H1 (cell line): Measurements from ENCODE around the gene ARMS2. TPM values are rescaled to one million over a fixed set of nuclear protein-coding genes. Genes with fewer than 3 reads are reported as not detected.

Source experiments
- CTCF ChIA-PET: fragments of 300-600 bp; sonication (Branson Sonifier 250); formaldehyde crosslinking; loops from one replicate; lab custom pipeline; 2021; ENCODE audit not compliant: partially characterized antibody; lab: Charles Lee
- POLR2A ChIA-PET: fragments of 300-600 bp; sonication (Branson Sonifier 250); formaldehyde crosslinking; loops from one replicate; lab custom pipeline; 2021; ENCODE audit warnings: inconsistent platforms; ENCODE audit not compliant: partially characterized antibody; lab: Charles Lee
- DNase-seq, 2 experiments: peaks; one replicate each; pipeline versions ENCODE4 v3.0.0 to v3.0.0-alpha.2; 2010 to 2022; ENCODE audit warnings: low spot score in 2 of 2, low read depth in 1 of 2, mixed read lengths in 1 of 2
- FAIRE-seq: peaks from 2 replicates; lab custom pipeline; 2011; peaks lifted over from hg19 to GRCh38; lab: Jason Lieb, UNC
- H2AFZ ChIP-seq: 2 replicates; pipeline ENCODE4 v1.8.1; 2012; ENCODE audit warnings: low read length, inconsistent platforms
- H2AK5ac ChIP-seq: 2 replicates; pipeline ENCODE4 v1.6.1; 2013; ENCODE audit warnings: low read depth, low read length
- H2BK120ac ChIP-seq: replicated peaks from 2 replicates; pipeline ENCODE3; 2013; ENCODE audit warnings: low read depth, low read length, inconsistent platforms
- H2BK12ac ChIP-seq: 2 replicates; pipeline ENCODE4 v1.6.1; 2013; ENCODE audit warnings: low read depth, low read length
- H2BK15ac ChIP-seq: 2 replicates; pipeline ENCODE4 v1.6.1; 2013; ENCODE audit warnings: low read length
- H2BK20ac ChIP-seq: 2 replicates; pipeline ENCODE4 v1.6.1; 2013; ENCODE audit warnings: low read length
- H2BK5ac ChIP-seq: 2 replicates; pipeline ENCODE4 v1.6.1; 2013; ENCODE audit warnings: low read depth, low read length
- H3K14ac ChIP-seq: 2 replicates; pipeline ENCODE4 v1.6.1; 2013; ENCODE audit warnings: inconsistent platforms; ENCODE audit not compliant: insufficient read length
- H3K18ac ChIP-seq: 2 replicates; pipeline ENCODE4 v1.6.1; 2013; ENCODE audit warnings: low read length; ENCODE audit errors: extremely low read depth
- H3K23ac ChIP-seq: 2 replicates; pipeline ENCODE4 v1.6.1; 2013; ENCODE audit warnings: inconsistent platforms; ENCODE audit not compliant: insufficient read length
- H3K23me2 ChIP-seq: 2 replicates; pipeline ENCODE4 v1.6.1; 2013; ENCODE audit warnings: low read depth, low read length
- H3K27ac ChIP-seq: 2 replicates; pipeline ENCODE4 v1.6.1; 2011; ENCODE audit warnings: low read depth, low read length, inconsistent platforms
- H3K27me3 ChIP-seq, 4 experiments: replicated peaks in 1 of 4; 1 replicate in 1 of 4; 2 replicates in 3 of 4; pipeline versions ENCODE4 v1.6.1 to v1.8.1; 2011 to 2013; ENCODE audit warnings: low read length in 3 of 4, mild to moderate bottlenecking in 3 of 4, inconsistent platforms in 2 of 4, mixed read lengths in 2 of 4, moderate library complexity in 1 of 4; ENCODE audit not compliant: control insufficient read depth in 3 of 4, insufficient read depth in 3 of 4; ENCODE audit errors: extremely low read depth in 1 of 4
- H3K36me3 ChIP-seq, 4 experiments: 2 replicates each; pipeline versions ENCODE4 v1.6.1 to v1.8.1; 2011 to 2013; ENCODE audit warnings: mild to moderate bottlenecking in 4 of 4, low read length in 3 of 4, moderate library complexity in 2 of 4, control low read depth in 1 of 4, inconsistent platforms in 1 of 4; ENCODE audit not compliant: insufficient read depth in 4 of 4, control insufficient read depth in 2 of 4
- H3K4ac ChIP-seq: replicated peaks from 2 replicates; pipeline ENCODE3; 2013; ENCODE audit warnings: low read length, low read depth, mixed read lengths, inconsistent platforms; ENCODE audit not compliant: insufficient read length
- H3K4me1 ChIP-seq, 4 experiments: replicated peaks in 1 of 4; 1 replicate in 1 of 4; 2 replicates in 3 of 4; pipeline versions ENCODE4 v1.6.1 to v1.8.1; 2011 to 2013; ENCODE audit warnings: low read length in 3 of 4, inconsistent platforms in 2 of 4, mixed read lengths in 1 of 4; ENCODE audit not compliant: insufficient read depth in 4 of 4, control insufficient read depth in 3 of 4
- H3K4me2 ChIP-seq, 2 experiments: 2 replicates each; pipeline versions ENCODE4 v1.6.1 to v1.8.1; 2011 to 2013; ENCODE audit warnings: low read depth in 2 of 2, low read length in 2 of 2, control low read depth in 1 of 2, inconsistent platforms in 1 of 2, mild to moderate bottlenecking in 1 of 2; ENCODE audit not compliant: insufficient read depth in 1 of 2
- H3K4me3 ChIP-seq, 4 experiments: fragments of 200-600, 300-600 bp in 1 of 4; sonication (generic), shearing (Covaris generic), sonication (Bioruptor Twin) in 1 of 4; 2 replicates each; pipeline versions ENCODE4 v1.5.1 to v1.8.1; 2011 to 2016; ENCODE audit warnings: low read length in 4 of 4, low read depth in 3 of 4, control low read depth in 2 of 4, inconsistent platforms in 2 of 4, mild to moderate bottlenecking in 2 of 4, mixed read lengths in 1 of 4, moderate library complexity in 1 of 4; ENCODE audit not compliant: insufficient read depth in 2 of 4; ENCODE audit errors: extremely low read depth in 1 of 4
- H3K56ac ChIP-seq: replicated peaks from 2 replicates; pipeline ENCODE3; 2013; ENCODE audit warnings: low read depth, mild to moderate bottlenecking, mixed read lengths, low read length, inconsistent platforms; ENCODE audit not compliant: insufficient read length
- H3K79me1 ChIP-seq: 2 replicates; pipeline ENCODE4 v1.6.1; 2013; ENCODE audit warnings: low read depth, low read length, control low read depth
- H3K79me2 ChIP-seq, 2 experiments: 2 replicates each; pipeline versions ENCODE4 v1.6.1 to v1.8.1; 2012 to 2013; ENCODE audit warnings: low read length in 2 of 2, mild to moderate bottlenecking in 2 of 2, inconsistent platforms in 1 of 2; ENCODE audit not compliant: insufficient read depth in 2 of 2, control insufficient read depth in 1 of 2
- H3K9ac ChIP-seq, 4 experiments: replicated peaks in 1 of 4; 1 replicate in 1 of 4; 2 replicates in 3 of 4; pipeline versions ENCODE4 v1.6.1 to v1.8.1; 2011 to 2013; ENCODE audit warnings: low read depth in 3 of 4, low read length in 3 of 4, control low read depth in 2 of 4, mild to moderate bottlenecking in 2 of 4, moderate library complexity in 2 of 4, inconsistent platforms in 1 of 4; ENCODE audit errors: extremely low read depth in 1 of 4
- H3K9me3 ChIP-seq, 2 experiments: 2 replicates each; pipeline versions ENCODE4 v1.6.1 to v1.8.1; 2012 to 2013; ENCODE audit warnings: mild to moderate bottlenecking in 2 of 2, moderate library complexity in 2 of 2, control low read depth in 1 of 2, inconsistent platforms in 1 of 2, low read depth in 1 of 2, low read length in 1 of 2, mixed read lengths in 1 of 2; ENCODE audit not compliant: insufficient read depth in 2 of 2
- H4K20me1 ChIP-seq, 2 experiments: replicated peaks in 1 of 2; 2 replicates each; pipeline versions ENCODE3 to v1.8.1; 2011 to 2013; ENCODE audit warnings: inconsistent platforms in 2 of 2, low read length in 2 of 2, mild to moderate bottlenecking in 1 of 2; ENCODE audit not compliant: insufficient read depth in 2 of 2, control insufficient read depth in 1 of 2
- H4K5ac ChIP-seq: 2 replicates; pipeline ENCODE4 v1.6.1; 2013; ENCODE audit warnings: low read length, low read depth, mixed read lengths, inconsistent platforms; ENCODE audit not compliant: insufficient read length
- H4K8ac ChIP-seq: 2 replicates; pipeline ENCODE4 v1.8.0; 2013; ENCODE audit warnings: mild to moderate bottlenecking, moderate library complexity, low read length, inconsistent platforms; ENCODE audit not compliant: insufficient read depth; ENCODE audit errors: extremely low read depth
- H4K91ac ChIP-seq: replicated peaks from 2 replicates; pipeline ENCODE3; 2013; ENCODE audit warnings: low read length, mixed read lengths, inconsistent platforms; ENCODE audit not compliant: insufficient read length
- CREB1 ChIP-seq: IDR thresholded peaks from 2 replicates; pipeline ENCODE4 v1.6.1; 2012; ENCODE audit warnings: inconsistent platforms
- E2F6 ChIP-seq: IDR thresholded peaks from 2 replicates; pipeline ENCODE4 v1.6.1; 2012; ENCODE audit warnings: inconsistent platforms
- HDAC2 ChIP-seq, 2 experiments: fragments of 300-600 bp in 1 of 2; sonication (generic) in 1 of 2; IDR thresholded peaks; 2 replicates each; pipeline ENCODE4 v1.6.1; 2011 to 2012; ENCODE audit warnings: low read depth in 2 of 2, low read length in 2 of 2, mild to moderate bottlenecking in 2 of 2, moderate library complexity in 2 of 2, borderline replicate concordance in 1 of 2, inconsistent platforms in 1 of 2
- JUN ChIP-seq: IDR thresholded peaks from 2 replicates; pipeline ENCODE4 v1.6.1; 2011; ENCODE audit warnings: low read depth, mild to moderate bottlenecking, improper control_type of control experiment, low read length
- PHF8 ChIP-seq: fragments of 200-600 bp; sonication (generic); conservative IDR thresholded peaks from 2 replicates; pipeline ENCODE4 v1.7.1; 2012; ENCODE audit warnings: low read depth, mild to moderate bottlenecking, inconsistent platforms, low read length, moderate library complexity
- POLR2A ChIP-seq, 2 experiments: IDR thresholded peaks; 1 replicate in 1 of 2; 2 replicates in 1 of 2; pipeline ENCODE4 v1.6.1; 2011; ENCODE audit warnings: low read depth in 2 of 2, low read length in 2 of 2, mild to moderate bottlenecking in 2 of 2; ENCODE audit errors: control extremely low read depth in 1 of 2
- POU5F1 ChIP-seq: IDR thresholded peaks from 2 replicates; pipeline ENCODE4 v1.6.1; 2011; ENCODE audit warnings: low read depth, mild to moderate bottlenecking, low read length, moderate library complexity
- RBBP5 ChIP-seq: IDR thresholded peaks from 2 replicates; pipeline ENCODE4 v1.7.1; 2012; ENCODE audit warnings: low read depth, mild to moderate bottlenecking, inconsistent platforms, low read length, moderate library complexity, borderline replicate concordance
- SP2 ChIP-seq: IDR thresholded peaks from 2 replicates; pipeline ENCODE4 v1.6.1; 2012; ENCODE audit warnings: mild to moderate bottlenecking, low read length, inconsistent platforms
- SRF ChIP-seq: IDR thresholded peaks from 2 replicates; pipeline ENCODE4 v1.6.1; 2011; ENCODE audit warnings: mild to moderate bottlenecking, low read depth, low read length, moderate library complexity
- TAF1 ChIP-seq: IDR thresholded peaks from 2 replicates; pipeline ENCODE4 v1.6.1; 2011; ENCODE audit warnings: mild to moderate bottlenecking, low read depth, low read length
- TBP ChIP-seq: IDR thresholded peaks from 2 replicates; pipeline ENCODE4 v1.6.1; 2011; ENCODE audit warnings: low read depth, low read length, improper control_type of control experiment
- TEAD4 ChIP-seq: IDR thresholded peaks from 2 replicates; pipeline ENCODE4 v1.6.1; 2012; ENCODE audit warnings: low read depth, low read length, inconsistent platforms, mixed read lengths
- USF2 ChIP-seq: IDR thresholded peaks from 2 replicates; pipeline ENCODE4 v1.6.1; 2011; ENCODE audit warnings: low read length, improper control_type of control experiment
- WGBS, 2 experiments: shearing (Covaris generic) in 1 of 2; methylation state at CpG; one replicate each; pipeline versions ENCODE4 v1.1.6 to v1.1.7; 2013 to 2015; ENCODE audit warnings: low lambda C conversion rate in 2 of 2, mixed read lengths in 2 of 2, inconsistent platforms in 1 of 2, low coverage in 1 of 2, missing lambda C conversion rate in 1 of 2; ENCODE audit not compliant: insufficient replicate concordance in 2 of 2, insufficient coverage in 1 of 2, insufficient read length in 1 of 2; ENCODE audit errors: extremely low coverage in 1 of 2, missing lambda C conversion rate in 1 of 2; 5-methylcytosine and 5-hydroxymethylcytosine counted together
- polyA plus RNA-seq, 7 experiments: library from polyadenylated mRNA; depleted of rRNA in 3 of 7; stranded (reverse) in 5 of 7; unstranded in 2 of 7; fragments of >200 nt in 5 of 7; fragments of 200-250 nt in 2 of 7; gene quantifications; 1 replicate in 5 of 7; 2 replicates in 1 of 7; 4 replicates in 1 of 7; pipeline versions ENCODE4 v1.2.1 to v1.2.3, GENCODE V29; 2011 to 2013; ENCODE audit warnings: missing spikeins in 2 of 7, mixed read lengths in 2 of 7
- total RNA-seq: library from RNA; stranded (reverse); fragmentation: NEBNext Ultra II Directional; extraction: Animal tissue kit (Norgen Biotek cat#: 25700); gene quantifications from 2 replicates; pipeline ENCODE4 v1.2.1, GENCODE V29; 2021

ARMS2 gene
- total and polyA plus RNA-seq, 2 of the 8 experiments (the other 6 are each of a cell fraction or from before 2014, with no cell fraction given) = not detected

GRCh38 chr10:122497241-122497640, 42.8 kb downstream of the ARMS2 start:
- POLR2A ChIA-PET = no interaction called here
- Histone ChIP-seq H3K4ac (no peak overlapping the region), H2BK15ac (no peak overlapping the region), H3K36me3 (no peaks in the 10 kb centered on the region), H4K91ac (no peak overlapping the region), H3K27ac (no peak overlapping the region), H3K4me1 (no peaks in the 10 kb centered on the region; a peak in 1 of 7 replicates), H4K5ac (no peak overlapping the region), H2BK12ac (no peak overlapping the region), H2AFZ (no peak overlapping the region), H2BK5ac (no peak overlapping the region), H3K56ac (no peak overlapping the region), H3K4me3 (no peak overlapping the region), H3K23ac (no peak overlapping the region), H4K8ac (no peak overlapping the region), H3K18ac (no peak overlapping the region), H4K20me1 (no peaks in the 10 kb centered on the region), H2BK20ac (no peak overlapping the region), H3K9ac (no peak overlapping the region), H2BK120ac (no peak overlapping the region), H3K4me2 (no peak overlapping the region), H3K79me1 (no peaks in the 10 kb centered on the region), H3K9me3 (no peaks in the 10 kb centered on the region), H3K27me3 (no peaks in the 10 kb centered on the region; a peak in 1 of 7 replicates), H3K23me2 (no peaks in the 10 kb centered on the region), H3K14ac (no peak overlapping the region), H2AK5ac (no peak overlapping the region), H3K79me2 (no peaks in the 10 kb centered on the region)
- whole genome bisulfite sequencing, 2 experiments = 81% methylated on average over 2 of the region's 2 CpGs; no CpG with 5 or more reads in 1 of the 2 experiments
- no peak for DNase-seq
- FAIRE-seq = no peak
- CTCF ChIA-PET = interaction anchor here (1.1 to 1.7 kb wide), 4 partner anchors 18 to 68 kb away, joined by 3 to 7 read pairs (median 4); no protein-coding TSS in a partner anchor
- no peak for TF ChIP-seq E2F6
- no peak for TF ChIP-seq JUN
- TF ChIP-seq CREB1 = no peak
- no peak for TF ChIP-seq SRF
- no peak for TF ChIP-seq TAF1
- TF ChIP-seq POLR2A (IDR thresholded peaks at IDR 0.05; ENCODE audit: control extremely low read depth in 1 of 2, low read depth in 2 of 2, low read length in 2 of 2) = no peak
- no peak for TF ChIP-seq POU5F1
- TF ChIP-seq RBBP5 = no peak
- TF ChIP-seq USF2 = no peak
- no peak for TF ChIP-seq TBP
- TF ChIP-seq HDAC2 (IDR thresholded peaks at IDR 0.05; ENCODE audit: borderline replicate concordance in 1 of 2, low read depth in 2 of 2, low read length in 2 of 2) = no peak
- no peak for TF ChIP-seq TEAD4
- no peak for TF ChIP-seq PHF8
- TF ChIP-seq SP2 = no peak
